Left lobe of liver (tissue), 2 donors: Measurements from ENCODE around the gene COL2A1. TPM values are rescaled to one million over a fixed set of nuclear protein-coding genes. Genes with fewer than 3 reads are reported as not detected.

ENCODE experiments used
- ATAC-seq: fragments of 200-7000 bp; cut with Tn5 transposase; one replicate; pipeline ENCODE4 v1.9.1; 2020; ENCODE audit warnings: mild to moderate bottlenecking, moderate library complexity
- DNase-seq: peaks from one replicate; pipeline ENCODE4 v3.0.0-alpha.2; 2020; ENCODE audit warnings: low spot score
- total RNA-seq: library from RNA; stranded (reverse); gene quantifications from one replicate; pipeline ENCODE4 v1.2.1, GENCODE V29; 2021
- donor health status: DM: no; HTN: no; CAD: no; lungs with moderate emphysema.
- donor health status: DM: no; HTN: yes; CAD: no.

Gene COL2A1
- 0.08 TPM for total RNA-seq

DNA sequence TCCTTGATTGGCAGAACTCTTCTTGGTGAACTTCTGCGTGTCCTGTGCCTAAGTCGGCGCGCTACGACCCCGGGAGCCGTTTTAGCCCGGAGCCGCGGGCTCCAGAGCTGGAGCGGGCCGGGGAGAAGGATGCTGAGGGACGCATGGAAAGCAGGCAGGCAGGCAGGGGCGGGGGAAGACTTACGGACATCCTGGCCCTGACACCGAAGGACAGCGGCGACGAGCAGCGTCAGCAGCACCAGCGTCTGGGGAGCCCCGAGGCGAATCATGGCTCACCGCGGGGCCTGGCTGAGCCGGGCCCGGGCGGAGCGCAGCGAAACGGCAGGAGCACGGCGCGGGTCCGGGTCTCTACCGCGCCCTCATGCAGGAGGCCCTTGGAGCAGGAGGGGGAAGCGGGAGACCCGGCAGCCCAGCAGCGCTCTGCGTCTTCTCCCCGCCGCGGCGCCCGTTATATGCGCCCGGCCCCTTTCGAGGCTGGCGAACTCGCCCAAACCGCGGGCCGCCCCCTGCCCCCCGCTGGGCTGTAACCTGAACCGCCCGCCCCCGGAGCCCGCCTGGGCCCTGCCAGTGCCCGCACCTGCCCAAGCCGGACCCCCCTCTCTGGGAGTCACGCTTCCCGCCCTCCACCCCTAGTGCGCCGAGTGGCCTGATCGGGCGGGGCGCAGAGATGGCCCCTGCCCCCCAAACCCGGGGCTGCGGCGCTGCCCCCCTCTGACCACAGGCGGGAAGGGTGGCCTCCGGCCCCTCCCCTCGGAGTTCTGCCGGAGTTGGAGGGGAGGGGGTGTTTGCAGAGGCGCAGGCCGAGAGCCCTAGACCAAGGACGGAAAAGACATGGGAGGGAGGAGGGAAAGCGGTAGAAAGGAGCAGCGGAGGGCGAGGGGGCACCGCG lies at the start of gene COL2A1:
Gene COL2A1 (minus strand): TSS at position 424 of the 889 bp plus-strand sequence. CDS start 155 bp downstream, at position 269.
- peak; percentile 34 for ATAC-seq

DNA sequence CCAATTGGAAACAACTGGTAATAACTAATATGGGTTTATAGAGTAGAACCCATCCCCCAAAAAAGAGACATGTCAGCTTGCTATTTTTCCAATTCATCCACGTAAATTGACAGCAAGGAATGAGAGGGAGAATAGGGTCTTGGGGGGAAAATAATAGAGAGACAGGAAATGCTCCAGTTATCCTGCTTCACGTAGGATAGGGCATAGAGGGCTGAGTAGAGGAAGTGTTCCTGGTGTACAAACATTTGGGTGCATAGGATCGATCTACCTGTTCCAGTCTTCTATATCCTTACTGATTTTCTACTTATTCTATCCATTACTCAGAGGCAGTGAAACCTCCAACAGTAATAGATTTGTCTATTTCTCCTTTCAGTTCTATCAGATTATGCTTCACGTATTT lies 49.6 kb upstream of the COL2A1 start:
- DNase-seq (no peak), ATAC-seq (no peak)

More for the DNA sequence above, at the start of gene COL2A1:
- no peak for DNase-seq

GRCh38 chr12:48053122-48053521 lies 48.8 kb upstream of the COL2A1 start:
- DNase-seq (no peak), ATAC-seq (no peak)

DNA sequence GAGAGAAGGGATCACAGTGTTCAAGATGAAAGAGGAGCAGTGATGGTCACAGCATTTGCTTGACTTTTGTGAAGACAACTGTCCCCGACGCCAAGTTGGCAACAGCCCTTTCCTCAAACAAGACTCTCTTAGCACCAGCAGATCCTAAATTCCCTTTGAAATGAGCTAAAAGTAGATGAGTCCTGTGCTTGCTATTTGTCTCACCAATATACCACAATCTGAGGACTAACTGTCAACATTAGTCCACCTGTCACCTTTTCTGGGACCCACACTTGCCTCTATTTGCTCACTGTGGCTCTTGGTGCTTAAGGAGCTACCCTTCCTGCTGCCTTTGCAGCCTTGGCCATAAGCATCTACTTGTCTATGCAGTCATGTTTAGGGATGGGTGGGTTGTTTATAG lies 47.4 kb upstream of the COL2A1 start:
- ATAC-seq = no peak
- no peak for DNase-seq

- no peak for ATAC-seq
- no peak for DNase-seq
Measured at GRCh38 chr12:48050174-48050573, 45.9 kb upstream of the COL2A1 start.

DNA sequence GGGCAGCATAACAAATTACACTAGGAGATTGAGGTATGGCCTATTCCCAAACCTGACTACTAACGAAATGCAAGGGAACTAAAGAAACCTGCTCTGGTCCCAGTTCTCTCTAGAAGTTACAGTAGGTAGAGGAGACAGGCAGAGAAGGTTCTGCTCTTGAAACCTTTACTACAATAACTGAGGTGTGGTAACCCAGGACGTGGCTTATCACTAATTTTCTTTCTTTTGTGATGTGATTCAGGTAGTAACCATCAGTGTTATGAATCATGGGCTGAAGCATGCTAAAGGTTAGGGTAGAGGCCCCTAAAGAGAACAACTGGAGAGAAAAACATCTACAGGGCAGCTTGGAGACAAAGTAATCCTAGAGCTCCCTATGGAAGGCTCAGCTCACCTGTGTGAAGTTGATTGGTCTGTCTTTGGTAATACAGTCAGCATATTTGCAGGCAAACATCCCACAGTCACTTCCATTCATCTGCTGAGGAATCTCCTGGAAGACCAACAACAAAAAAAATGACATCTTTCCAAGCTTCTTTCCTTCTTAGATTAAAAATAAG lies 41.8 kb upstream of the COL2A1 start:
- ATAC-seq (no peak), DNase-seq (no peak)

DNA sequence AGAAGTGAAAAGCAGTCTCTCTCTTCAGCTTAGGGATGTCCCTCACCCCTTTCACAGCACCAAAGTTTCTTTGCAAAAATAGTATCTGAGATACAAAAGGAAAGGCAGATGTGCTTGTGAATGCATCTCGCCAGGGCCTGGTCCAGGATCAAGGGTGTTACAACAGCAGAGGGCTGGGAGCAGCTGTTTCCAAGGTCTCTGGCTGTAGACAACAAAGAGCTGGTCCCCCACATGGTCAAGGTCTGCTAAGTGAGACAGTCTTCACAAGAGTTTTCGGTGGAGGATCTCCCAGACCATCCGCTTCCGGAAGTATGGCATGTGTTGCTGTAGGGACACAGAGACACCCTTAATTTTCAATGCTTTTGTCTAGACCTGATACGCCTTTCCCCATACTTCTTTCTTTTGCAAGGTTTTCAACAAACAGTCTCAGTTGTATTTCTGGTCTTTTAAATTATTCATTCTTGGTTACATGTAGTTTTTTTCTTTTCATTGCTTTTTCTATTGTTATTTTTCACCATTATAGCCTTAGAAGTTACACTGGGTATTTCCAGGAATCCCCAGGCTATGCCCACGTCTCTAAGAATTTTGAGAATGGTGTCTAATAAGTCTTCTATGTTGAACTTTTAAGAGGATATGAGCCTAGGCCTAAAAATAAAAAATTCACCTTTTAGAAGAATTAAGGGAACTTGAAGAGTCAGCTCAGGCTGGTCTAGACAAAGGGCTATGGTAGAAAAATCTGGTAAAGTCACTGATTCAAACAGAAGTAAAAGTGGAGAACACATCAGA lies 41.0 kb upstream of the COL2A1 start:
- no peak for ATAC-seq
- DNase-seq = no peak

GRCh38 chr12:48044396-48044795 lies 40.1 kb upstream of the COL2A1 start:
- ATAC-seq (no peak), DNase-seq (no peak)

DNA sequence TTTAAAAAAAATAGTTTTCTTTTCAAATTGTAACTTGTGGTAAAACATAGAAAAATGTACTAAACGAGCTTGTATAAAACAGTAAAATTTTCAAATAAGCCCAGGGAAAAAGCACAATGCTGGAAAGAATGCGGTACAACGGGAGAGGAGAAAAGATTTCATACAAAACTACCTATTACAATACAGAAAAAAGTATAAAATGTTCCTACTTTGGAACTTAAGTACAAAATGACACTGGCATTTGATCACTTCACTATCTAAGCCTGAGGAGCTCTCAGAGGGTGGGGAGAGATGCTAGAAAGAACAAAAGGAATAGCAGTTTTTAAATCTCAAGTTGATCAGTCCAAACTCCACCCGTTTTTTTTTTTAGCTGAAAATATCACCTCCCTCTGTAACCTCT lies 39.5 kb upstream of the COL2A1 start:
- DNase-seq = no peak
- ATAC-seq = no peak

DNA sequence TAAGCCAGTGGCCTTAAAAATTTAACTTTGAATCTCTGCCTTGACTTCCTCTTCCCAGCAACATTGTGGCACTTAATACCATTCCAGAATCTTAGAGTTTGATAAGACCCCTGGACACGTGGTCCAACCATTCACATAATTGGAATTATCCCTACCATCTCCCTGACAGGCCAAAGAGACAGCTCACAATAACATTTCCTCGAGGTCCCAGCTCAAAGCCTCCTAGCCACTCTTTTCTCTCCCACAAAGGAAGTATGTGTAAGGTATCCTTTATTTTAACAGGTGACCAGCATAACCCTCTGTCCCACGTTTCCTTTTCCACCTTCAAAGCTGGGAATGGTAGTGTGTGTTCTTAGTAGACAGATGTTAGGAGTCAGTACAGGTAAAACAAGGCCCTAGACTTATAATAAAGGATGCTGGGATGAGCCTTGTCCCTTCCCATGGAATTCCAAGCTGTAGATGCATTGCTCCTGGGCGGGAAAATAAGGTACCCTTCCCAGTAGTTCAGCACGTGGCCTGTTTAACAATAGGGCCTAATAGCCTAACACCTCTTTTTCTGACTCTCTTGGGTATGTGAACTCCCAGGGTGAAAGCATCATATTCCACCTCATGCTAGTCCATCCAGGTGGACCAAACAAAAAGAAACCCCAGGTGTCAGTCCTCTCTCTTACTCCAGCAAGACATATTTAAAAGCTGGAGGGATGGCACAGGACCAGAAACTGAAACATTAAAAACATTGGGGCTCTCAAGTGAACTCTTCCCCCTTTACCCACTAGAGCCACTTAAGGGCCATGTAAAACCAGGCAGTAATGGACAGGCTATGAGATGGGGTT lies 37.5 kb upstream of the COL2A1 start:
- DNase-seq (no peak), ATAC-seq (no peak)

- ATAC-seq (no peak), DNase-seq (no peak)
Measured at GRCh38 chr12:48040354-48040753, 36.1 kb upstream of the COL2A1 start.

GRCh38 chr12:48039151-48039550 lies 34.9 kb upstream of the COL2A1 start:
- DNase-seq = no peak
- no peak for ATAC-seq

DNA sequence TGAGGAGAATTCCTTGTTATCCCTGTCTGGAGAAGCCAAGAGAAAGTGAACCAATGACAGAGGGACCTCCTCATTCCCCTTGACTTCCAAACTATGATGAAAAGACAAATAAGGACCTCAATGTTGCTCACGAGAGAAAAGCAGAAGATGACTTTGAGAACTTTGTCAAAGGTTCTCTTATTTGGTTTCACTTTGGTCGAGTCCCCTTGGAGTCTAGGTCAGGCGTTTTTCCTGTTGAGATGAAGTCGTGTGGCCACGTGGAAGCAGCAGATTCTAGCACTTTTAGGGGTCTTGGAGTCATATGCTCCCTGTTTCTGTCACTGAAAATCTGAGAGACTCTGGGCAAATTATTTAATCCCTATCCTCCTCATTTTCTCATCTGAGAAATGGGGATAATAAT lies 33.8 kb upstream of the COL2A1 start:
- DNase-seq = no peak
- ATAC-seq = no peak

DNA sequence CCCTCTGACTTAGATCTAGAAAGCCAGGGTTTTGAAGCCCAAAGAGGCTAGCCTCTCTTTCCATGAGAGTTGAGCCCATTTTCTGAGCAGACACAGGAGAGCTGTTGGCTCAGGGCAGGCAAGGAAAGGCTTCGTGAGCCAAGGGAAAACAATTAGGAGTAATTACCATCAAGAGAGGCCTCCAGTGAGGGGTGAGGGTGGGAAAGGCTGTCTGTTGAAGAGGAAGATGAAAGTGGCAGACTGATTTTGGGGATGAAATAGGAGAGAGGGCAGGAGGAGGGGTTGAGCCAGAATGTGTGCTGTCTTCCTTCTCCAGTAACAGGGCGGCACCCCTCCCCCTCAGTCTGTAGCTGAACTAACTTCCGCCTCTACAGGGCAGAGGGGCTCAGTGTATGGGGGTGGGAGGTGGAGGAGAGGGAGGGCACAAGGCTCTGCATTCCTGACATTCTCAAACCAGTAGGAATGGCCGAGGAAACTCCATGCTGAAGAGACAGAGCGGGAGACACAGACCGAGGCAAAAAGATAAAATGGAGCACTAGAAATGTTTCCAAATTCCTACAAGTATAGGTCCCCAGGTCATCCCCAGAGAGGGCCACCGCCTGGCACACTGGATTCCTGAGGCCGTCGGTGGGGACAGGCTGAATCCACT lies 33.1 kb upstream of the COL2A1 start:
- DNase-seq (no peak), ATAC-seq (peak; percentile 29)

GRCh38 chr12:48036818-48037217 lies 32.5 kb upstream of the COL2A1 start:
- no peak for DNase-seq
- no peak for ATAC-seq

GRCh38 chr12:48034835-48035805 lies 30.8 kb upstream of the COL2A1 start:
- ATAC-seq = no peak
- no peak for DNase-seq

GRCh38 chr12:48033451-48033850 lies 29.2 kb upstream of the COL2A1 start:
- no peak for DNase-seq
- ATAC-seq = no peak

DNA sequence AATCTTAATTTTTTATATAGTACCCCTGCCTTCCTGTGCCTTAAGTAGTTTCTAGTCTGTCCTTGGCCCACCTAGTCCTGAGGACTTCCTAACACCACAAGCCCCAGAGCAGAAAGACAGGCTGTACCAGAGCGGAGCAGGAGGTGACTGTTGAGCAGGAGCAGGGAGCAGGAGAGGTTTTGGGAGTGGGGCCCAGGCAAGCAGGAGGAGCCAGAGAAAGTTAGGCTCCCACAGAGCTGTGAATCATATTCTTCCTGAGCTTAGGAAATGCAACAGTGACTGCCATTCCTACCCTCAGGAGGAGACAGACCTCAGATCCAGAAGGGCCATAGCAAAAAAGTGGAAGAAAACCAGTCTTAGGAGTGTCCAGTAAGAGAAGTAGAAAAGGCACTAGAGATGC lies 28.3 kb upstream of the COL2A1 start:
- no peak for DNase-seq
- no peak for ATAC-seq
